Fibroblast of lung (primary cell): ENCODE measurements around the gene KIAA0232. TPM values are rescaled to one million over a fixed set of nuclear protein-coding genes. Genes with fewer than 3 reads are reported as not detected.

Experiments
- DNase-seq, 2 donors: peaks; one replicate each; pipeline versions ENCODE4 v3.0.0 to v3.0.0-alpha.2; 2010; ENCODE audit warnings: low read depth in 2 of 2
- H2AFZ ChIP-seq: 2 replicates; pipeline ENCODE4 v1.5.1; 2012; ENCODE audit warnings: low read length, control low read depth, inconsistent platforms
- H3K27ac ChIP-seq: 2 replicates; pipeline ENCODE4 v1.5.1; 2011; ENCODE audit warnings: low read length, control low read depth; ENCODE audit not compliant: insufficient read depth
- H3K27me3 ChIP-seq: 2 replicates; pipeline ENCODE4 v1.5.1; 2011; ENCODE audit warnings: mild to moderate bottlenecking, low read length; ENCODE audit not compliant: control insufficient read depth, insufficient read depth
- H3K36me3 ChIP-seq: 2 replicates; pipeline ENCODE4 v1.5.1; 2011; ENCODE audit warnings: low read length; ENCODE audit not compliant: control insufficient read depth, insufficient read depth
- H3K4me1 ChIP-seq: 2 replicates; pipeline ENCODE4 v1.5.1; 2011; ENCODE audit warnings: low read length; ENCODE audit not compliant: control insufficient read depth, insufficient read depth; ENCODE audit errors: extremely low read depth
- H3K4me2 ChIP-seq: 2 replicates; pipeline ENCODE4 v1.5.1; 2011; ENCODE audit warnings: low read length, control low read depth; ENCODE audit not compliant: insufficient read depth; ENCODE audit errors: extremely low read depth
- H3K4me3 ChIP-seq, 4 experiments: fragments of 200-600 bp in 1 of 4; sonication (generic) in 1 of 4; replicated peaks in 1 of 4; 2 replicates each; pipeline ENCODE4 v1.5.1; 2011 to 2016; ENCODE audit warnings: low read length in 4 of 4, low read depth in 3 of 4, mild to moderate bottlenecking in 3 of 4, control low read depth in 2 of 4, inconsistent platforms in 1 of 4, mixed read lengths in 1 of 4; ENCODE audit not compliant: insufficient read depth in 1 of 4; ENCODE audit errors: control extremely low read depth in 1 of 4
- H3K79me2 ChIP-seq: 2 replicates; pipeline ENCODE4 v1.5.1; 2012; ENCODE audit warnings: mild to moderate bottlenecking, low read length, inconsistent platforms; ENCODE audit not compliant: control insufficient read depth, insufficient read depth
- H3K9ac ChIP-seq: 2 replicates; pipeline ENCODE4 v1.5.1; 2011; ENCODE audit warnings: mild to moderate bottlenecking, low read length, control low read depth; ENCODE audit not compliant: insufficient read depth
- H3K9me3 ChIP-seq: 2 replicates; pipeline ENCODE4 v1.5.1; 2012; ENCODE audit warnings: low read depth, low read length; ENCODE audit not compliant: control insufficient read depth, insufficient read depth
- H4K20me1 ChIP-seq: 2 replicates; pipeline ENCODE4 v1.5.1; 2011; ENCODE audit warnings: low read length; ENCODE audit not compliant: control insufficient read depth, insufficient read depth; ENCODE audit errors: extremely low read depth
- CTCF ChIP-seq, 2 donors: IDR thresholded peaks in 1 of 2; conservative IDR thresholded peaks in 1 of 2; 1 replicate in 1 of 2; 2 replicates in 1 of 2; pipeline ENCODE4 v1.5.1; 2011 to 2012; ENCODE audit warnings: low read length in 2 of 2, control low read depth in 1 of 2, inconsistent platforms in 1 of 2, low read depth in 1 of 2, mild to moderate bottlenecking in 1 of 2
- EZH2 ChIP-seq: IDR thresholded peaks from 2 replicates; pipeline ENCODE4 v1.5.1; 2012; ENCODE audit warnings: low read length, control low read depth, mild to moderate bottlenecking; ENCODE audit errors: missing control alignments
- polyA plus RNA-seq, 2 donors: library from polyadenylated mRNA; depleted of rRNA in 1 of 2; stranded (reverse) in 1 of 2; unstranded in 1 of 2; fragments of >200 nt; gene quantifications; 2 replicates each; pipeline ENCODE4 v1.2.1, GENCODE V29; 2011 to 2012; ENCODE audit warnings: missing spikeins in 1 of 2
- total RNA-seq: library from RNA; depleted of rRNA; stranded (reverse); fragments of >200 nt; gene quantifications from 2 replicates; pipeline ENCODE4 v1.2.1, GENCODE V29; 2014

The KIAA0232 gene
- total and polyA plus RNA-seq, 2 donors (not counting 1 experiment from before 2014, with no cell fraction given): 18.0 to 18.8 TPM

GRCh38 chr4:6771229-6771671, 11.3 kb upstream of the KIAA0232 start:
- Histone ChIP-seq H3K4me3 (no peak overlapping the region), H3K9me3 (no peaks in the 10 kb centered on the region), H3K27ac (no peak overlapping the region), H3K79me2 (no peaks in the 10 kb centered on the region), H4K20me1 (no peaks in the 10 kb centered on the region), H3K36me3 (no peaks in the 10 kb centered on the region), H3K27me3 (peaks cover 12% of the 10 kb centered on the region), H3K4me1 (peaks cover 2% of the 10 kb centered on the region), H3K4me2 (no peak overlapping the region), H3K9ac (no peak overlapping the region), H2AFZ (no peak overlapping the region)
- TF ChIP-seq EZH2: no peak
- no peak for TF ChIP-seq CTCF (conservative IDR thresholded peaks at IDR 0.05 in 1 of 2, IDR thresholded peaks at IDR 0.05 in 1 of 2; ENCODE audit: low read depth in 1 of 2, low read length in 2 of 2)
- DNase-seq: peak; percentile 30 to 36

GRCh38 chr4:6772223-6772928, 10.2 kb upstream of the KIAA0232 start:
- TF ChIP-seq EZH2: no peak
- no peak for TF ChIP-seq CTCF (conservative IDR thresholded peaks at IDR 0.05 in 1 of 2, IDR thresholded peaks at IDR 0.05 in 1 of 2; ENCODE audit: low read depth in 1 of 2, low read length in 2 of 2)
- Histone ChIP-seq H4K20me1 (no peaks in the 10 kb centered on the region), H3K4me1 (peaks cover 2% of the 10 kb centered on the region), H3K9me3 (no peaks in the 10 kb centered on the region), H3K79me2 (no peaks in the 10 kb centered on the region), H3K27ac (no peak overlapping the region), H3K4me3 (no peak overlapping the region), H3K9ac (no peak overlapping the region), H3K36me3 (no peaks in the 10 kb centered on the region), H3K27me3 (peaks cover 11% of the 10 kb centered on the region), H3K4me2 (no peak overlapping the region), H2AFZ (no peak overlapping the region)
- DNase-seq: peak in 1 of 2 donors; percentile 60

- TF ChIP-seq CTCF (conservative IDR thresholded peaks at IDR 0.05 in 1 of 2, IDR thresholded peaks at IDR 0.05 in 1 of 2; ENCODE audit: low read depth in 1 of 2, low read length in 2 of 2) (no peak), EZH2 (no peak)
- H2AFZ ChIP-seq: no peak overlapping the region
Observed at GRCh38 chr4:6773106-6773505, 9.4 kb upstream of the KIAA0232 start.

More at GRCh38 chr4:6773106-6773505, 9.4 kb upstream of the KIAA0232 start:
- H4K20me1 ChIP-seq: no peaks in the 10 kb centered on the region
- no peaks in the 10 kb centered on the region for H3K9me3 ChIP-seq
- DNase-seq: peak in 1 of 2 donors; percentile 53
- H3K27me3 ChIP-seq: peaks cover 11% of the 10 kb centered on the region
- no peak overlapping the region for H3K4me2 ChIP-seq
- no peak overlapping the region for H3K4me3 ChIP-seq
- no peaks in the 10 kb centered on the region for H3K4me1 ChIP-seq
- H3K79me2 ChIP-seq: no peaks in the 10 kb centered on the region
- H3K27ac ChIP-seq: no peak overlapping the region
- H3K36me3 ChIP-seq: no peaks in the 10 kb centered on the region
- H3K9ac ChIP-seq: no peak overlapping the region
